ENCODE measurements around the gene GRID1. TPM values are rescaled to one million over a fixed set of nuclear protein-coding genes. Genes with fewer than 3 reads are reported as not detected.

GRID1 gene
- total RNA-seq, 1 experiment from 2014 or later, result not detected

GRCh38 chr10:86388119-86388704 lies 21.6 kb upstream of the GRID1 start:
- peaks cover 66% of the 10 kb centered on the region for H3K27me3 Mint-ChIP-seq (ENCODE audit: unreplicated experiment)
- H3K36me3 Mint-ChIP-seq (ENCODE audit: insufficient read depth, unreplicated experiment), result peaks cover 7% of the 10 kb centered on the region
- DNase-seq, result no peak
- no peak overlapping the region for H3K4me3 Mint-ChIP-seq (ENCODE audit: low read depth, unreplicated experiment)
- TF ChIP-seq CTCF (IDR thresholded peaks at IDR 0.05; ENCODE audit: unreplicated experiment), result no peak
- intact Hi-C loops (cut with micrococcal nuclease; ENCODE audit: unreplicated experiment), result no loop called here
- no peaks in the 10 kb centered on the region for H3K4me1 Mint-ChIP-seq (ENCODE audit: low read depth, unreplicated experiment)
- no peak overlapping the region for H3K27ac Mint-ChIP-seq (ENCODE audit: unreplicated experiment)
- CTCF ChIA-PET, result no interaction called here
- H3K9me3 Mint-ChIP-seq (ENCODE audit: low read depth, unreplicated experiment), result no peaks in the 10 kb centered on the region
- BruUV-seq (replicated peaks), result no TSS peak

- peaks cover 7% of the 10 kb centered on the region for H3K36me3 Mint-ChIP-seq (ENCODE audit: insufficient read depth, unreplicated experiment)
- CTCF ChIA-PET, result no interaction called here
- no peak for TF ChIP-seq CTCF (IDR thresholded peaks at IDR 0.05; ENCODE audit: unreplicated experiment)
- intact Hi-C loops (cut with micrococcal nuclease; ENCODE audit: unreplicated experiment), result no loop called here
- H3K4me3 Mint-ChIP-seq (ENCODE audit: low read depth, unreplicated experiment), result no peak overlapping the region
- H3K4me1 Mint-ChIP-seq (ENCODE audit: low read depth, unreplicated experiment), result no peaks in the 10 kb centered on the region
- H3K9me3 Mint-ChIP-seq (ENCODE audit: low read depth, unreplicated experiment), result no peaks in the 10 kb centered on the region
- H3K27ac Mint-ChIP-seq (ENCODE audit: unreplicated experiment), result no peak overlapping the region
- no peak for DNase-seq
- H3K27me3 Mint-ChIP-seq (ENCODE audit: unreplicated experiment), result peaks cover 63% of the 10 kb centered on the region
- BruUV-seq (replicated peaks), result no TSS peak
These were observed 20.7 kb upstream of the GRID1 start for GRCh38 chr10:86387178-86387794.

GRCh38 chr10:86385806-86386205 lies 19.2 kb upstream of the GRID1 start:
- intact Hi-C loops (cut with micrococcal nuclease; ENCODE audit: unreplicated experiment), result no loop called here
- no TSS peak for BruUV-seq (replicated peaks)
- DNase-seq, result no peak
- Mint-ChIP-seq H3K27ac (ENCODE audit: unreplicated experiment) (no peak overlapping the region), H3K4me3 (ENCODE audit: low read depth, unreplicated experiment) (no peak overlapping the region), H3K9me3 (ENCODE audit: low read depth, unreplicated experiment) (no peaks in the 10 kb centered on the region), H3K27me3 (ENCODE audit: unreplicated experiment) (peaks cover 48% of the 10 kb centered on the region), H3K4me1 (ENCODE audit: low read depth, unreplicated experiment) (no peaks in the 10 kb centered on the region), H3K36me3 (ENCODE audit: insufficient read depth, unreplicated experiment) (peaks cover 7% of the 10 kb centered on the region)
- CTCF ChIA-PET, result no interaction called here
- no peak for TF ChIP-seq CTCF (IDR thresholded peaks at IDR 0.05; ENCODE audit: unreplicated experiment)

- intact Hi-C loops (cut with micrococcal nuclease; ENCODE audit: unreplicated experiment), result loop anchor here (1.0 to 5.0 kb wide), 3 partner anchors 115 to 382 kb away; no protein-coding TSS in a partner anchor
- TF ChIP-seq CTCF (IDR thresholded peaks at IDR 0.05; ENCODE audit: unreplicated experiment), result no peak
- CTCF ChIA-PET, result no interaction called here
- no peaks in the 10 kb centered on the region for H3K4me1 Mint-ChIP-seq (ENCODE audit: low read depth, unreplicated experiment)
- H3K4me3 Mint-ChIP-seq (ENCODE audit: low read depth, unreplicated experiment), result no peak overlapping the region
- H3K27ac Mint-ChIP-seq (ENCODE audit: unreplicated experiment), result no peak overlapping the region
- no peak for DNase-seq
- no peaks in the 10 kb centered on the region for H3K36me3 Mint-ChIP-seq (ENCODE audit: insufficient read depth, unreplicated experiment)
- peaks cover 2% of the 10 kb centered on the region for H3K27me3 Mint-ChIP-seq (ENCODE audit: unreplicated experiment)
- no TSS peak for BruUV-seq (replicated peaks)
- no peaks in the 10 kb centered on the region for H3K9me3 Mint-ChIP-seq (ENCODE audit: low read depth, unreplicated experiment)
These were observed 11.2 kb upstream of the GRID1 start for GRCh38 chr10:86377797-86378146.
